ENCODE measurements around the gene U2SURP. TPM values are rescaled to one million over a fixed set of nuclear protein-coding genes. Genes with fewer than 3 reads are reported as not detected.

The U2SURP gene
- total RNA-seq, 4 donors from 2014 or later: 35.7 to 58.6 (median 45.2) TPM

DNA sequence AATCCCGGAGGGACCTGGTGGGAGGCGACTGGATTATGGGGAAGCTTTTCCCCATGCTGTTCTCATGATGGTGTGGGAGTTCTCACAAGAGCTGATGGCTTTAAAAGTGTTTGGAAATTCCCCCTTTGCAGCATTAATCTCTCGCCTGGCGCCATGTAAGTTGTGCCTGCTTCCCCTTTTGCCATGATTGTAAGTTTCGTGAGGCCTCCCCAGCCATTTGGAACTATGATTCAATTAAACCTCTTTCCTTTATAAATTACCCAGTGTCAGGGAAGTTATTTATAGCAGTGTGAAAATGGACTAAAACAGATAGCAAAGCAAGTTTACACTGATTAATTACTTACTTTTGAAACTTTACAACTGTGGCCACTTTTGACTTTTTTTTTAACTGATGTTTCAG lies 10.6 kb upstream of the U2SURP start:
- Histone ChIP-seq H3K27ac (replicated peaks in 1 of 4) (no peak overlapping the region), H3K9me3 (no peaks in the 10 kb centered on the region), H3K4me1 (peaks cover 0 to 18% (median 8%) of the 10 kb centered on the region in 4 donors), H3K27me3 (no peaks in the 10 kb centered on the region), H3K36me3 (no peaks in the 10 kb centered on the region), H3K4me3 (no peak overlapping the region)
- no peak for DNase-seq (ENCODE audit: extremely low spot score)
- intact Hi-C loops (cut with DNase I): no loop called here
- WGBS: 55% methylated on average over 5 of the region's 5 CpGs
- TF ChIP-seq EP300 (IDR thresholded peaks at IDR 0.05): no peak
- TF ChIP-seq POLR2A (IDR thresholded peaks at IDR 0.05; ENCODE audit: low read depth): no peak
- TF ChIP-seq, protein P1, sequence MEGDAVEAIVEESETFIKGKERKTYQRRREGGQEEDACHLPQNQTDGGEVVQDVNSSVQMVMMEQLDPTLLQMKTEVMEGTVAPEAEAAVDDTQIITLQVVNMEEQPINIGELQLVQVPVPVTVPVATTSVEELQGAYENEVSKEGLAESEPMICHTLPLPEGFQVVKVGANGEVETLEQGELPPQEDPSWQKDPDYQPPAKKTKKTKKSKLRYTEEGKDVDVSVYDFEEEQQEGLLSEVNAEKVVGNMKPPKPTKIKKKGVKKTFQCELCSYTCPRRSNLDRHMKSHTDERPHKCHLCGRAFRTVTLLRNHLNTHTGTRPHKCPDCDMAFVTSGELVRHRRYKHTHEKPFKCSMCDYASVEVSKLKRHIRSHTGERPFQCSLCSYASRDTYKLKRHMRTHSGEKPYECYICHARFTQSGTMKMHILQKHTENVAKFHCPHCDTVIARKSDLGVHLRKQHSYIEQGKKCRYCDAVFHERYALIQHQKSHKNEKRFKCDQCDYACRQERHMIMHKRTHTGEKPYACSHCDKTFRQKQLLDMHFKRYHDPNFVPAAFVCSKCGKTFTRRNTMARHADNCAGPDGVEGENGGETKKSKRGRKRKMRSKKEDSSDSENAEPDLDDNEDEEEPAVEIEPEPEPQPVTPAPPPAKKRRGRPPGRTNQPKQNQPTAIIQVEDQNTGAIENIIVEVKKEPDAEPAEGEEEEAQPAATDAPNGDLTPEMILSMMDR (IDR thresholded peaks at IDR 0.05): no peak
- no peak for TF ChIP-seq POLR2AphosphoS5 (IDR thresholded peaks at IDR 0.05)

GRCh38 chr3:142992323-142992722 lies 9.0 kb upstream of the U2SURP start:
- Histone ChIP-seq H3K27me3 (no peaks in the 10 kb centered on the region), H3K27ac (replicated peaks in 1 of 4) (no peak overlapping the region), H3K9me3 (no peaks in the 10 kb centered on the region), H3K4me1 (peaks cover 0 to 13% (median 7%) of the 10 kb centered on the region in 4 donors), H3K4me3 (no peak overlapping the region), H3K36me3 (no peaks in the 10 kb centered on the region)
- TF ChIP-seq POLR2A (IDR thresholded peaks at IDR 0.05; ENCODE audit: low read depth): no peak
- no peak for TF ChIP-seq EP300 (IDR thresholded peaks at IDR 0.05)
- TF ChIP-seq POLR2AphosphoS5 (IDR thresholded peaks at IDR 0.05): no peak
- TF ChIP-seq, protein P1 (IDR thresholded peaks at IDR 0.05): no peak
- no peak for DNase-seq (ENCODE audit: extremely low spot score)
- WGBS: 85% methylated on average over 7 of the region's 7 CpGs
- intact Hi-C loops (cut with DNase I): loop anchor here (2.0 kb wide), 1 partner anchor 164 kb away; no protein-coding TSS in a partner anchor

GRCh38 chr3:142993958-142994442 lies 7.4 kb upstream of the U2SURP start:
- H3K4me1 ChIP-seq: peaks cover 0 to 5% (median 1%) of the 10 kb centered on the region in 4 donors
- H3K36me3 ChIP-seq: no peaks in the 10 kb centered on the region
- intact Hi-C loops (cut with DNase I): loop anchor here (2.0 kb wide), 1 partner anchor 165 kb away; no protein-coding TSS in a partner anchor
- no peak overlapping the region for H3K4me3 ChIP-seq
- TF ChIP-seq POLR2A (IDR thresholded peaks at IDR 0.05; ENCODE audit: low read depth): no peak
- TF ChIP-seq, protein P1 (IDR thresholded peaks at IDR 0.05): peak; percentile 47 to 62 (median 60)
- H3K27me3 ChIP-seq: no peaks in the 10 kb centered on the region
- DNase-seq (ENCODE audit: extremely low spot score): no peak
- H3K9me3 ChIP-seq: no peaks in the 10 kb centered on the region
- H3K27ac ChIP-seq (replicated peaks in 1 of 4): no peak overlapping the region
- 13% methylated on average over 4 of the region's 4 CpGs for WGBS

- intact Hi-C loops (cut with DNase I): no loop called here
- Histone ChIP-seq H3K9me3 (no peaks in the 10 kb centered on the region), H3K27ac (replicated peaks in 1 of 4) (no peak overlapping the region), H3K4me1 (peaks cover 10 to 26% (median 17%) of the 10 kb centered on the region in 4 donors), H3K36me3 (no peaks in the 10 kb centered on the region), H3K4me3 (no peak overlapping the region), H3K27me3 (no peaks in the 10 kb centered on the region)
- TF ChIP-seq POLR2A (IDR thresholded peaks at IDR 0.05; ENCODE audit: low read depth): no peak
- no peak for TF ChIP-seq POLR2AphosphoS5 (IDR thresholded peaks at IDR 0.05)
- TF ChIP-seq, protein P1 (IDR thresholded peaks at IDR 0.05): no peak
- TF ChIP-seq EP300 (IDR thresholded peaks at IDR 0.05): no peak
- WGBS: 35% methylated on average over 2 of the region's 2 CpGs
- no peak for DNase-seq (ENCODE audit: extremely low spot score)
Observed at GRCh38 chr3:142997330-142997729, 4.0 kb upstream of the U2SURP start.

GRCh38 chr3:142998439-142998838 lies 2.9 kb upstream of the U2SURP start:
- no peak for DNase-seq (ENCODE audit: extremely low spot score)
- no peak overlapping the region for H3K4me3 ChIP-seq
- no peak overlapping the region for H3K27ac ChIP-seq (replicated peaks in 1 of 4)
- H3K9me3 ChIP-seq: no peaks in the 10 kb centered on the region
- H3K27me3 ChIP-seq: no peaks in the 10 kb centered on the region
- H3K36me3 ChIP-seq: no peaks in the 10 kb centered on the region
- intact Hi-C loops (cut with DNase I): loop anchor here (2.0 kb wide), 1 partner anchor 420 kb away; the partner anchor contains the start of gene ATR
- H3K4me1 ChIP-seq: peaks cover 21 to 37% (median 28%) of the 10 kb centered on the region in 4 donors
- WGBS: 83% methylated on average over 3 of the region's 3 CpGs
- TF ChIP-seq POLR2A (IDR thresholded peaks at IDR 0.05; ENCODE audit: low read depth) (no peak), EP300 (IDR thresholded peaks at IDR 0.05) (no peak), POLR2AphosphoS5 (IDR thresholded peaks at IDR 0.05) (no peak)
- TF ChIP-seq, protein P1 (IDR thresholded peaks at IDR 0.05): no peak
